Endometrial microvascular endothelial cells (primary cell): ENCODE data around the gene PRR15. TPM values are rescaled to one million over a fixed set of nuclear protein-coding genes. Genes with fewer than 3 reads are reported as not detected.

ENCODE experiments used
- in situ Hi-C: cut with HindIII; loops from 2 replicates; pipeline ENCODE4 v1.10.0; 2017; ENCODE audit warnings: low sequenced_read_pairs, low pct_unique_long_range_greater_than_20kb; ENCODE audit errors: inconsistent ontology term
- total RNA-seq: library from RNA; depleted of rRNA; stranded (reverse); fragments of >200 nt; gene quantifications from one replicate; pipeline ENCODE4 v1.2.3, GENCODE V29; 2015; ENCODE audit errors: inconsistent ontology term

The PRR15 gene
- total RNA-seq, 1 donor from 2014 or later: not detected

GRCh38 chr7:29565982-29566746 is 2.5 kb downstream of the PRR15 start:
- in situ Hi-C loops: no loop called here

DNA sequence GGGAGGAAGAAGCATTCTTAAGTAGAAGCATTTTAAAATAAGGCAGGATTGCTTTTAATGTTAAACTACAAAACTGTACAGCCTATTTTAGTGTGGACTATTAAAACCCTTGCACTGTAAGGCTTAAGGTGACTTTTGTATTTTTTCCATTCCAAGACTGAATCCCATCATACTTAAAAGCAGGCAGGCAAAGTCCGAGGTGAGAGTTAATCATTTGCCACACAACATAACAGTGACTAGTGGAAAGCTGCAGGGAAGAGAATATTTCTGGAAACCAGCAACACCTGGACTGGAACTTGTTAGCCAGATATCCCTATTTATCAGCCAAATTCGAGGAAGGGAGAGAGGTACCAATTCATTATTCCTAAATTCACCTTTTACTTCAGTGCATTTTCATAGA is 3.5 kb downstream of the PRR15 start:
- in situ Hi-C loops: no loop called here

DNA sequence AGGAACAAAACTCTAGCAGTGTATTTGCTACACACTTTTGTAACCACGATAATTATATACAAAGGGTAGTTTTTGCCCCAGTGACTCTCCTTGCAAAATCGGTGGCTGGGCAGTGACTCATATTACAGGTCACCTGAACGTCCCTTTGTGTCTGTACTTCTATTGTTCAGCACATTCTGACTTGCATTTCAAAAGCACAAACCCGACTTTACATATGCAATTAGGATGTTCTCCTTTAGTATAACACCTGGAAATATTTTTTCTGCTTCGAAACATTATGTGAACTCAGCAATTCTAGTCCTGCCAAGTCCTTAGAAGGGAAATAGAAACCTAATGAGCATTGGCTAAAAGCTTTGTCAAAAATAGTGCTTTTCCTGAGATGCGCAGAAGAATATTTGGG is 6.0 kb downstream of the PRR15 start:
- in situ Hi-C loops: no loop called here

GRCh38 chr7:29572558-29572957 is 8.9 kb downstream of the PRR15 start:
- in situ Hi-C loops: no loop called here

GRCh38 chr7:29573567-29573966 is 9.9 kb downstream of the PRR15 start:
- in situ Hi-C loops: no loop called here

DNA sequence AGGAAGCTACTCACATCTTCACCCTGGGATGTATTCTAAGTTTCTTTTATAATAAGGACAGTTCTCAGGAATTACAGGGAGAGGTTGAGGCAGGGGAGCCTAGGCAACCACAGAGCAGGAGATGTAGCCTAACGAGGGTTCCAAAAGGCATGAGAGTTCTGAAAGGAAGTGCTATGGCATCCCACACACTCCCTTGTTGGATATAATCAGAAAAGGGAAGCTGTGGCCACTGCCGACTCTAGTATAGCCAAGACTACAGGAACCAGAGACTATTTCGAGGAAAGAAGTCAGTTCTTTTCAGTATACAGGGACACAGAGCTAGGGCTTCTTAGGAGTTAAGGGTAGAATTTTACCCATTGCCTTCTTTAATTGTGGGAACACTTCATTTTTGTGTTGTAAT is 11.0 kb downstream of the PRR15 start:
- in situ Hi-C loops: no loop called here

DNA sequence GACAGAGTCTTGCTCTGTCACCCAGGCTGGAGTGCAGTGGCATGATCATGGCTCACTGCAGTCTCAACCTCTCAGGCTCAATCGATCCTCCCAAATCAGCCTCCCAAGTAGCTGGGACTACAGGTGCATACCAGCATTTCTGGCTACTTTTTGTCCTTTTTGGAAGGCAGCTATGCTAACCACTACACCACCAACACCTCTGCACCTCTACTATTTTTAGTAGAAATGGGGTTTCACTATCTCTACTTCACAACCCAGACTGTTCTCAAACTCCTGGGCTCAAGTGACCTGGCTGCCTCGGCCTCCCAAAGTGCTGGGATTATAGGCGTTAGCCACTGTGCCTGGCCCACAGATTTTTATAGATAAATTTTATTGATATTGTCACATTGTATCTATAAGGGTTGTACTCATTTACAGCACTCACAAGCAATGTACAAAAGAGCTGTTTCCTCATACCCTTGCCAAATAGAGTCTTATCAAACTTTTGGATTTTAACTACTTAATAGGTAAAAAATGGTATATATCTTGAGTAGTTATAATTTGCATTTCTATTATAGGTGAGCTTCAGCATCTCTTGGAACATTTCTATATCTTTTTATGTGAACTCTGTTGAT is 23.7 kb downstream of the PRR15 start:
- in situ Hi-C loops: no loop called here

DNA sequence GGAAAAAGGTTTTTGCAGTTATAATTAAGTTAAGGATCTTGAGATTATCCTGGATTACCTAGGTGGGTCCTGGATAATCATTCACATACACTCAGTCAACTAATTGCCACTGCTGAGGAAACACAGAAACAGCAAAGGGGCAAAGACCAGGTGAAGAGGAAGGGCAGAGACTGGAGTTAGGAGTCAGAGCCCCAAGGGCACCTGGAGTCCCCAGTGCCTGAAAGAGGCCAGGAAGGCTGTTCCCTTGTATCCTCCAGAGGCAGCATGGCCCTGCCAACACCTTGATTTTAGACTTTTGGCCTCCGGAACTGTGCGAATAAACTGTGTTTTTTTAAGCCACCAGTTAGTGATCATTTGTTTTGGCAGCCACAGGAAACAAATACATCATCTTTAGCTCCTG is 24.6 kb downstream of the PRR15 start:
- in situ Hi-C loops: no loop called here

DNA sequence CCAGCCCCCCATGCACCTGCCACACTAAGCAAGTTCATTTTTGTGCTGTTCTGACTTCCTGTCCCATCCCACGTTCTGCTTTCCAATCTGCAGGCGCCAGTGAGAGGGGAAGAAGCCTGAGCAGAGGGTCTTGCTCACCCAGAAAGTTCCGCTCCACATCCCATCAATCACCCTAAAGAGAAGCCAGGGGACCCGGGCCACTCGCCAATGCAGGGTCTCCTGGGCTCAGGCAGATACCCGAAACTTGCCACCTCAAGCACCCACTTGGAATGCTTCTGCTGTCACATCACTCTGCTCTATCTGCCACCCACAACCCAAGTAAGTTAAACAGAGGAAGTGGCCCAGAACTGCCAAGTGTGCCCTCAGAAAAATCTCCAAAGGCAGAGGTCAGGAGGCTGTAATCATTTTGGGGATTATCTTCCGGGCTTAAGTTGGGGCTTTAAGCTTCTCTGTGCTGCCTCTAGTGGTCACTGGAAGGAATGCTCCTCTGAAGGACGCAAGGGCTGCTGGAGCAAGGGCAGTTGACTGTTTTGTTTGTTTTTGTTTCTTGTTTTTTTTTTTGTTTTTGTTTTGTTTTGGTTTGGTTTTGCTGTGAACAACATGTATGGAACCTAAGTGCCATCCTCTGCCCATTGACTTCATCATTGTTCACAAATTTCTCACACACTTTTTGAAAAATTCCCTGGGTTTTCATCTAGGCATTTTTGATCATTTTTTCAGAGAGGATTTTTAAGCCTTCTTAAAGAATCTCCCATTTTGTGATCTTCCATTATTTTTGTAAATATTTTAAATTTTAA is 25.5 kb downstream of the PRR15 start:
- in situ Hi-C loops: no loop called here

DNA sequence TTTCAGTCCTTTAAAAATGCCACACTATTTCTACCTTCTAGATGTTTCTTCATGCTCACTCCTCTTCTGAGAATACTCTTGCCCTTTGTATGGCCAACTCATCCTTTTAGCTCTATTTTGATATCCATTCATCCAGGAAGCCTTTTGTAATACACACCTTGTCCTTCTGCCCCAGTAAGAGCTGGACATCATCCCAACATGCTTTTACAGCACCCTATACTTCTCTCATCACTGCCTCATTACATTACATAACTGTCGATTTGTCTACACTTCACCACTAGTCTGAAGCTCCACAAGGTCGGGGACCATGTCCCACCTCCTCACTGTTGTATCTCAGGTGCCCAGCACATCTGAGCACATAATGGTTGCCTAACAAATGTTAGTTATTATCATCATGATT is 29.2 kb downstream of the PRR15 start:
- in situ Hi-C loops: no loop called here

DNA sequence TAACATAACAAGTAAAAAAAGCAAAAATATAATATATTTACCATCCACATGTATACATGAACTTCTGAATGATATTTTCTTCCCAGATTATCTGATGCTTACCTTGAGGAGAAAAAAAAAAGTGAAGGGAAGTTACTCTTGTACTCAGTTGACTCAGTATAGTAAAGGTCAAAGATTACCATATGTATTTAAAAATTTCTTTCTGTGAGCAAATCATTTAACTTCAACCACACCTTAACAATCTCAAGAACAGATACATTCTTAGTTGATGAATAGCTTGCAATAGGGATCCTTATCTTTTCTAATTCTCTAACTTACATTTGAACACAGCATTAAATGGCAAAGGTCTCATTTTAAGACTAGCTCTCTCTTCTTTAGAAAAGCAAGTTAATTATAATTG is 29.8 kb downstream of the PRR15 start:
- in situ Hi-C loops: no loop called here

DNA sequence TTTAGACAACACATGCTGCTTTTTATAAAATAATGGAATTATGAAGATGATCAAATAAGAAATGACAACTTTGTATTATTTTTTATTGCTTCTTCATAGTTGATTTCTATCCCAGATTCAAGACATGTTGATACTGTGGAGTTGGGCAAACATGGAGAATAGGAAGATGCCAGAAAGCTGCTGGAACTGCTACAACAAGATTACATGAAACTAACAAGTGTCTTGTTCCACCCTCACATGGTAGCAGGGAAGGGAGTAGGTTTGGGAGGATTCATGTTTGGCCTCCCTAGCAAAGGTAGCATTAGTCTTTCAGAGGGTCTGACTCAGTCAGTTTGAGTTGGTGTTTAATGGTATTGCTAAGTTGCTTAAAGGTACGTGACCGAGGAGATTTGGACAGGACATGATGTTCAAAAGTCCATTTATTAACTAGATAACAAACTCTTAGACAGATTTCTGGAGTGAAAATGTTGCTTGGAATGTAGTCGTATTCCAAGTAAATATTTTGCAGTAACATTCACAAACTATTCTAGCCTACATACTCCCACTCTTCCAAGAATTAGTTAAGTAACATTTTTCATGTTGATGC is 33.1 kb downstream of the PRR15 start:
- in situ Hi-C loops: no loop called here

- in situ Hi-C loops: no loop called here
Observed at GRCh38 chr7:29597266-29597665, 33.6 kb downstream of the PRR15 start.

GRCh38 chr7:29598137-29598536 is 34.5 kb downstream of the PRR15 start:
- in situ Hi-C loops: no loop called here

DNA sequence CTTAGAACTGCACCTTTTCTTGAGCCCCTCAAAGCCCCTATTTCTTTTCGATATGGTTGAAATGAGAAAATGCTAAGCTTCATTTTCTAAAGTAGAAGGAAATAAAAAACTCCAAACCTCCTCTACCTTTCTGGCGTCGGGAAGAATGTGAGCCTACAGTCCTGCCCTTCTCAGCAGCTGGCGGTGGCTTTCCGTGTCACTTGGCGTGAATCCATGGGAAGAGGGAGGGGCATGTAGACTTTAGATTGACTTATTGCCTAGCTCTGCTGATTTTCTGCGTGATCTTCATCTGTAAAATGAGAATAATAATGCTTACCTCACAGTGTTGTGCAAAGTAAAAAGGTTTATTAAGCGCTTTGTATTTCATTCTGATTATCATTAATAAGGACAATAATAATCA is 35.0 kb downstream of the PRR15 start:
- in situ Hi-C loops: no loop called here

GRCh38 chr7:29599026-29599425 is 35.4 kb downstream of the PRR15 start:
- in situ Hi-C loops: no loop called here

- in situ Hi-C loops: no loop called here
Observed at GRCh38 chr7:29600661-29601060, 37.0 kb downstream of the PRR15 start.

DNA sequence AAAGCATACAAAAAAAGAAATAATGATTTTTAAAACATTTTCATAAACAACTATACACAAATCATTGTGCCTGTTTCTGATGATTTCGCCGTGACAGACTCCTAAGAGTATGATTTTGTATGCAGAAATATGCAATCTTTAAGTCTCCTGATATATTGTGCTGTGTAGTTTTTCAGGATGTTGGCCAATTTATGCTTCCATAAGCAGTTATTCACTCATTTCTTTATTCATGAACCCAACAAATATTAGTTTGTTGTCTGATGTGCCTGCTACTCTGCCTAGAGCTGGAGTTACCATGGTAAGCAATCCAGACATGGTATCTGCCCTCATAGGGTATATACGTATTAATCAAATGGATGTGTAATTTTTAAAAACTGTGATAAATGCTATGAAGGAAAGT is 40.4 kb downstream of the PRR15 start:
- in situ Hi-C loops: no loop called here

DNA sequence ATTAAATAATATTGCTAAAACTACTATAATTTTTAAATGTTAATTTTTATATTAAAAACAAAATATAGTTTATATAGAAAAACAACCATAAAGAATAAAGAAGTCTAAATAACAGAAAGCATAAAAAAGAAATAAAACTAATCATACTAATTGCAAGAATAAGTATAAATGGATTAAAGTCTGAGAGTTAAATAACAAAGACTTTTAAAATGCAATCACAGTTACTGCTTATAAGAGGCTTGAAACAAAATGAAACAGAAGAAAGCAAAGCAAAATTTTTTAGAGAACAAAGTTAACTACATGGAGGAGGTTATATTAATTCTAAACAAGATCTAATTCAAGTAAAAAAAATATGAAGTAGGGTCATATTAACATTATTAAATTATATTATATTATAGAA is 41.1 kb downstream of the PRR15 start:
- in situ Hi-C loops: no loop called here

DNA sequence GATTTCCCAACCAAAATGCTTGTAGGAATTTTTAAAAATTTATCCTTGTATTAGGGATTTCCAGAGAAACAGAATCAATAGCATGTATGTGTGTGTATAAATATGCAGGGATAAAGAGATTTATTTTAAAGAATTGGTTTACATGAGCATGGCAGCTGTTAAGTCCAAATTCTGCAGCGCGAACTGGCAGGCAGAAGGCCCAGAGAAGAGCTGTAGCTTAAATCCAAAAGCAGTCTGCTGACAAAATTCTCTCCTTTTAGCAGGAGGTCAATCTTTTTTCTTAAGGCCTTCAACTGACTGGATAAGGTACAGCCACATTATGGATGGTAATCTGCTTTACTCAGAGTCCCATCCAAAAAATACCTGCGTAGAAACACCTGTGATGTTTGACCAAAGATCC is 42.0 kb downstream of the PRR15 start:
- in situ Hi-C loops: no loop called here
